Activated B cell treated with CpG ODN at 0.5 μM for 24 hours (primary cell): ENCODE data around the gene VCAN. TPM values are rescaled to one million over a fixed set of nuclear protein-coding genes. Genes with fewer than 3 reads are reported as not detected.

Experiments
- ATAC-seq: fragments of 200-7000 bp; cut with Tn5 transposase; one replicate; pipeline ENCODE4 v1.10.0; 2021; ENCODE audit warnings: low read depth, mild to moderate bottlenecking, moderate library complexity
- CTCF ChIA-PET: fragments of 350-600 bp; sonication (Branson Sonifier 250); formaldehyde crosslinking; loops from one replicate; lab custom pipeline; 2021; ENCODE audit warnings: antibody characterized with exemption; lab: Charles Lee
- POLR2A ChIA-PET: fragments of 350-600 bp; sonication (Branson Sonifier 250); formaldehyde crosslinking; loops from one replicate; lab custom pipeline; 2021; ENCODE audit warnings: antibody characterized with exemption; lab: Charles Lee
- DNase-seq: peaks from one replicate; pipeline ENCODE4 v3.0.0; 2022
- H3K27ac Mint-ChIP-seq: one replicate; pipeline ENCODE4 v1.8.0; 2020; ENCODE audit warnings: mixed read lengths
- H3K27me3 Mint-ChIP-seq: one replicate; pipeline ENCODE4 v1.8.0; 2021; ENCODE audit warnings: mixed read lengths
- H3K36me3 Mint-ChIP-seq: one replicate; pipeline ENCODE4 v1.8.0; 2021; ENCODE audit warnings: low read depth, mixed read lengths
- H3K4me1 Mint-ChIP-seq: one replicate; pipeline ENCODE4 v1.8.0; 2021; ENCODE audit warnings: mixed read lengths
- H3K4me3 Mint-ChIP-seq: one replicate; pipeline ENCODE4 v1.8.0; 2020; ENCODE audit warnings: mild to moderate bottlenecking, mixed read lengths
- H3K9me3 Mint-ChIP-seq: one replicate; pipeline ENCODE4 v1.8.0; 2020; ENCODE audit warnings: mixed read lengths
- intact Hi-C: fragments of 100-400 bp; cut with micrococcal nuclease; formaldehyde crosslinking; loops from one replicate; pipeline ENCODE4 v1.15.1; 2024
- total RNA-seq: library from RNA; stranded (reverse); gene quantifications from 2 replicates; pipeline ENCODE4 v1.2.3, GENCODE V29; 2022
- TF ChIP-seq, protein P1 (sequence below): fragments of 200-600 bp; IDR thresholded peaks from one replicate; pipeline ENCODE4 v1.8.0; 2022; ENCODE audit warnings: antibody characterized with exemption, mild to moderate bottlenecking

The VCAN gene
- total RNA-seq, 1 donor from 2014 or later: 0.16 TPM

DNA sequence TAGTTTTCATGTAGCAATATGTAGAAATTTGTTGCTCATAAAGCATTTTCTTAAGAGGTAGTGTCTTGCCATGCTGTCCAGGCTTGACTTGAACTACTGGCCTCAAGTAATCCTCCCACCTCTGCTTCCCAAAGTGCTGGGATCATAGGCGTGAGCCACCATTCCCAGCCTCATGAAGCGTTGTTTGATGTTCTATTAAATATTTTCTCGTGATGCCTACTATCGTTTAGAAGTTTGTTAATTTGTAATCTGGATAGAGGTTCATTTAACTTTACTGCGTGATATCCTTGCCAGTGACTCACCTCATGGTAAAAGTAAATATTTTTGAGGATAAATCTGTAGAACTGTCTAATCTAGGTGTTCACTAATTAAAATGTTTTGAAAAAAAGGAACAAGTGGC, 82.6 kb downstream of the VCAN start:
- POLR2A ChIA-PET: no interaction called here
- ATAC-seq (no peak), DNase-seq (no peak)
- no peaks in the 10 kb centered on the region for H3K36me3 Mint-ChIP-seq
- intact Hi-C loops: no loop called here
- no peaks in the 10 kb centered on the region for H3K9me3 Mint-ChIP-seq
- CTCF ChIA-PET: no interaction called here
- no peak overlapping the region for H3K27ac Mint-ChIP-seq
- no peaks in the 10 kb centered on the region for H3K27me3 Mint-ChIP-seq
- TF ChIP-seq, protein P1, sequence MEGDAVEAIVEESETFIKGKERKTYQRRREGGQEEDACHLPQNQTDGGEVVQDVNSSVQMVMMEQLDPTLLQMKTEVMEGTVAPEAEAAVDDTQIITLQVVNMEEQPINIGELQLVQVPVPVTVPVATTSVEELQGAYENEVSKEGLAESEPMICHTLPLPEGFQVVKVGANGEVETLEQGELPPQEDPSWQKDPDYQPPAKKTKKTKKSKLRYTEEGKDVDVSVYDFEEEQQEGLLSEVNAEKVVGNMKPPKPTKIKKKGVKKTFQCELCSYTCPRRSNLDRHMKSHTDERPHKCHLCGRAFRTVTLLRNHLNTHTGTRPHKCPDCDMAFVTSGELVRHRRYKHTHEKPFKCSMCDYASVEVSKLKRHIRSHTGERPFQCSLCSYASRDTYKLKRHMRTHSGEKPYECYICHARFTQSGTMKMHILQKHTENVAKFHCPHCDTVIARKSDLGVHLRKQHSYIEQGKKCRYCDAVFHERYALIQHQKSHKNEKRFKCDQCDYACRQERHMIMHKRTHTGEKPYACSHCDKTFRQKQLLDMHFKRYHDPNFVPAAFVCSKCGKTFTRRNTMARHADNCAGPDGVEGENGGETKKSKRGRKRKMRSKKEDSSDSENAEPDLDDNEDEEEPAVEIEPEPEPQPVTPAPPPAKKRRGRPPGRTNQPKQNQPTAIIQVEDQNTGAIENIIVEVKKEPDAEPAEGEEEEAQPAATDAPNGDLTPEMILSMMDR: no peak
- no peak overlapping the region for H3K4me3 Mint-ChIP-seq
- H3K4me1 Mint-ChIP-seq: no peaks in the 10 kb centered on the region

DNA sequence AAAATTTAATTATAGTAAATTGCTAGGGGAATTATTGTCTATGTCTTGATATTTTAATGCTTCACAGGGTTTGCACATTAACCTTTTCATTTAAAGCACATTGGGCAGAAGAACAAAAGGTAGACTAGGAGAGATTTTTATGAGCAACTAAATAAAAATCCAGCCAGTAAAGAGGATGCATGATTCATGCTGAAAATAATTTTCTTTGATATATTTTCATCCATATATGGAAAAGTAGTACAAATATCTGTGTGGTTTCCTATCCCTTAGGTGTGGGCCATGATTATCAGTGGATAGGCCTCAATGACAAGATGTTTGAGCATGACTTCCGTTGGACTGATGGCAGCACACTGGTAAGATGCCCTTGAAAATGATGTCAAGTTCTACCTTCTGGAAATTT, 83.1 kb downstream of the VCAN start:
- H3K4me3 Mint-ChIP-seq: no peak overlapping the region
- intact Hi-C loops: no loop called here
- ATAC-seq (no peak), DNase-seq (no peak)
- H3K9me3 Mint-ChIP-seq: no peaks in the 10 kb centered on the region
- no peaks in the 10 kb centered on the region for H3K36me3 Mint-ChIP-seq
- no peak overlapping the region for H3K27ac Mint-ChIP-seq
- no peaks in the 10 kb centered on the region for H3K4me1 Mint-ChIP-seq
- ChIA-PET CTCF (no interaction called here), POLR2A (no interaction called here)
- TF ChIP-seq, protein P1: no peak
- H3K27me3 Mint-ChIP-seq: no peaks in the 10 kb centered on the region

DNA sequence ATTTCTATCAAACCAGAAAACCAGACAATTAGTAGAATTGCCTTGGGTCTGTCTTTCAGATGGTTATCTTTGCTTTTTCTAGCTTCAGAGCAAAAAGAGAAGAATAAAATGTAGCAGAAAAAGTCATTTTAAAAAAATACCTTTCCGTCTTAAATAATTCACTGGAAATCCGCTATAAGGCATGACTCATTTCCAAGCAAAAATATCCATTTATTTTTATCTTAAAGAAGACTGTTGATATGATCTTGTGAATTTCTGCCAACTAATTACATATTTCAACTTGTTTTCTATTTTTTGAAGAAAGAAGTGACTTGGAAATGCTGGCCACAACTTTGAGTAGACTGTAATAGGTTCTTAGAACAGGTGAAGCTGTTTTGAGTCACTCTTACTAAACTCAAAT, 83.7 kb downstream of the VCAN start:
- Mint-ChIP-seq H3K27me3 (no peaks in the 10 kb centered on the region), H3K36me3 (no peaks in the 10 kb centered on the region), H3K4me1 (no peaks in the 10 kb centered on the region), H3K9me3 (no peaks in the 10 kb centered on the region), H3K4me3 (no peak overlapping the region), H3K27ac (no peak overlapping the region)
- intact Hi-C loops: no loop called here
- no peak for ATAC-seq
- TF ChIP-seq, protein P1: no peak
- CTCF ChIA-PET: no interaction called here
- POLR2A ChIA-PET: no interaction called here
- no peak for DNase-seq

DNA sequence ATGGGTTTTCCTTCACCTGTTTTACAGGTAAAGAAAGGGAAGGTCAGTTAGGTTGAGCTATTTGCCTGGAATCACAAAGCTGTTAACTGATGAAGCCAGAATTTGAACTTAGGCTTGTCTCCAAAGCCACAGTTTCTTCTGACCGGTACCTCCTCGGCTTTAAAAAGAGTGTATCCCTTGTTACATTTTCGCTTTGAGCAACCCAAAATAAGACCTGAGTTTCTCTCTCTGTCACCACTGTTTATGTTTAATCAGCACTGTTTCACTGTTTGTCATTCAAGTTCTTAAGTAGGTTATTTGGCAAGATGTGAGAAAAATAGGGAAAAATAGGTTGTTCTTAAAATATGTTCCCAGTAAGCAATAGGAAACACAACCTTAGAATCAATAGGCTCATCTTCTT, 84.6 kb downstream of the VCAN start:
- DNase-seq (no peak), ATAC-seq (no peak)
- Mint-ChIP-seq H3K9me3 (no peaks in the 10 kb centered on the region), H3K4me3 (no peak overlapping the region), H3K4me1 (no peaks in the 10 kb centered on the region), H3K27me3 (no peaks in the 10 kb centered on the region), H3K27ac (no peak overlapping the region), H3K36me3 (no peaks in the 10 kb centered on the region)
- intact Hi-C loops: no loop called here
- ChIA-PET CTCF (no interaction called here), POLR2A (no interaction called here)
- TF ChIP-seq, protein P1: no peak

DNA sequence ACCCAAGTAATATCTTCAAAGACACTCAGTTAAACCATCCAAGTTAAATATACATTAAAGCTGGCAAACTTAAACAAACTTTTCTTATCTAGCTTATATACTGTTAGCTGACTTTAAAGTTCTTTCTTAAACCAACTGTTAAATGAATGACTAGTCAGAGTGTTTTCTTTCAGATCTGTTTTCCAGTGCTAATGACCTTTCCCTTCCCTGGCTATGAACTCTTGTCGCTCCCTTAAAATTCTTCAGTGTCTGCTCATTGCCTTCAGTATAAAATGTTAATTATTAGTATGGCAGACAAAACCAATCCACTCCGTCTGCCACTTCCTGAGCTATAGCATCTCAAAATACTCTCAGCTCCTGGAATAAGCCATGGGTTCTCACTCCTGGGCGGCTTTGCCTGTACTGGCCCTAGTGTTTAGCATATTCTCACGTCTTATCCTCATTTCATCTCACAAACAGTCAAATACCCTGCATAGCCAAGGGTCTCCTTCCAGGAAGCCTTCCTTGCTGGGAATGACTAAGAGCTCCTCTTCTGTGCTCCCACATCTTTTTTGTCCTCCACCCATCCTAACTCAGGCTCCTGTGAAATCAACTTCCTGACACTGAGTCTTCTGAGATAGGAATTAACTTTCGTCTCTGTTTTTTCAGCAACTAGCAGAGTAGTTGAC, 87.7 kb downstream of the VCAN start:
- intact Hi-C loops: no loop called here
- TF ChIP-seq, protein P1: no peak
- Mint-ChIP-seq H3K27ac (no peak overlapping the region), H3K27me3 (no peaks in the 10 kb centered on the region), H3K4me3 (no peak overlapping the region), H3K36me3 (no peaks in the 10 kb centered on the region), H3K9me3 (no peaks in the 10 kb centered on the region), H3K4me1 (no peaks in the 10 kb centered on the region)
- no peak for DNase-seq
- POLR2A ChIA-PET: no interaction called here
- CTCF ChIA-PET: no interaction called here
- ATAC-seq: no peak
